ENCODE data around the gene BAZ2B.

DNA sequence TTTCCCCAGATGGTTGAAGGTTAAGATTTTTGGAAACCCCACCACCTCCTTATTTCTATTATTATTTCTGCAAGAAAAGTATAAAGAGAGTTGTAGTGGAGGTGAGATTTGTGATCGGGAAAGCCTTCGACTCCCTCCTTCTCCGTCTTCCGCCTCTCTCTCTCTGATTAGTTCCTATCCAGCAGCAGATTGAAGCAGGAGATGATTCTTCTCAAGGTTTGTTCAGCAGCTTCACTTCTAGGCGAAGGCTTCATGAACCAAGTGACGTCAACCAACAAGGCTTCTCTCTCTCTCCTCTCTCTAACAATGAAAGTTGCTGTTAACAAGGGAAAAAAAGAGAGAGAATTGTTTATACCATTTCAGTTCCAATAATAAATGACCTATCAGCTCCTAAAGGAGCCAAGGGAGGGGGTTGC is at the start of gene BAZ2B:
- TF ChIP-seq POLR2A (IDR thresholded peaks at IDR 0.05; ENCODE audit: low read depth, low read length) (no peak), POU2F2 (IDR thresholded peaks at IDR 0.05; ENCODE audit: low read depth, low read length) (no peak), TAF1 (IDR thresholded peaks at IDR 0.05; ENCODE audit: low read depth, low read length) (no peak)
